HG02610 (cell line): ENCODE results near the gene CUBN.

Source experiments
- ATAC-seq: cut with Tn5 transposase; IDR thresholded peaks from one replicate; pipeline ENCODE4 v1.9.1; 2021; ENCODE audit warnings: mild to moderate bottlenecking, moderate library complexity; ENCODE audit not compliant: unreplicated experiment

CUBN gene

DNA sequence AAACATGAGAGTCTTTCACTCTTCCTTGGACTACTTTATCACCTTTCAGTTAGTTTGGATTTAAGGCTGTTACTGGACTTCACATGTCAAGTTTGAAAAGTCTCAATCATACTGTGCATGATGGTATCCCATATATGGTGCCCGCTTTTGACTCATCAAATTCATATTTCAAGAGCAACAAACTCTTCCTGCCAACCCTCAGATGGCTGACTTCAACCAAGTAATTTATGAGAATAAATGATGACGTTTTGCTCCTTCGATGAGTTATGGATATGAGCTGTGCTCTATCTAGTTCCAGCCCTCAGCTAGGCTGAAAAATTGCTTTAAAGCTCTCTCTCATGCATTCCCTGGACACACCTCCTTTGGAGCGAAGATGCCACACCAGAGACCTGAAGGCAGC lies 202.1 kb downstream of the CUBN start:
- no peak for ATAC-seq

DNA sequence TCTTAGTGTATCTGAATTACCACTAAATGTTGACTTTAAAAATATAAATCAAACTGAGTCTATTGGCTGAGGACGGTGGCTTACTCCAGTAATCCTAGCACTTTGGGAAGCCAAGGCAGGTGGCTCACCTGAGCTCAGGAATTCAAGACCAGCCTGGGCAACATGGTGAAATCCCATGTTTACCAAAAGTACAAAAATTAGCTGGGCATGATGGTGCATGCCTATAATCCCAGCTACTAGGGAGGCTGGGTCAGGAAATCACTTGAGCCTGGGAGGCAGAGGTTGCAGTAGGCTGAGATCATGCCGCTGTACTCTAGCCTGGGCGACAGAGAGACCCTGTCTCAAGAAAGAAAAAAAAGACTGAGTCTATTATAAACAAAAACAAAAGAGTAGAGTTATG lies 205.9 kb downstream of the CUBN start:
- no peak for ATAC-seq

DNA sequence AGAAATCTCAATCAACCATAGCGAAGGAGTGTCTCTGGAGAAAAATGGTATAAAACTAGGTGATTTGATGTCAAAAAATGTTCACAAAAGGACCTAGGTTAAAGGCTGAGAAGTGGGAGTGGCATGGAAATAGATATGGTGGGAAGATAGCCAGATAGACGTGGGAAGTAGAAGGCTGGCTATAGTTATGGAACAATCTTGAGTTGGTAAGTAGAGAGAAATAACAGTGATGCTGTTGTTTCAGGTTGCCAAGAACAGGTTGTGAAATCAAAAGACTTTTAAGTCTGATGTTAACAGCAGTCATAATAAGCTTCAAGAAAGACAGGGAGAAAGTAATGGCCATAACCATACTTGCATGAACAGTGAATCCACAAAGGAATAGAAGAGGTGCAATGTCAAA lies 206.3 kb downstream of the CUBN start:
- ATAC-seq: no peak

DNA sequence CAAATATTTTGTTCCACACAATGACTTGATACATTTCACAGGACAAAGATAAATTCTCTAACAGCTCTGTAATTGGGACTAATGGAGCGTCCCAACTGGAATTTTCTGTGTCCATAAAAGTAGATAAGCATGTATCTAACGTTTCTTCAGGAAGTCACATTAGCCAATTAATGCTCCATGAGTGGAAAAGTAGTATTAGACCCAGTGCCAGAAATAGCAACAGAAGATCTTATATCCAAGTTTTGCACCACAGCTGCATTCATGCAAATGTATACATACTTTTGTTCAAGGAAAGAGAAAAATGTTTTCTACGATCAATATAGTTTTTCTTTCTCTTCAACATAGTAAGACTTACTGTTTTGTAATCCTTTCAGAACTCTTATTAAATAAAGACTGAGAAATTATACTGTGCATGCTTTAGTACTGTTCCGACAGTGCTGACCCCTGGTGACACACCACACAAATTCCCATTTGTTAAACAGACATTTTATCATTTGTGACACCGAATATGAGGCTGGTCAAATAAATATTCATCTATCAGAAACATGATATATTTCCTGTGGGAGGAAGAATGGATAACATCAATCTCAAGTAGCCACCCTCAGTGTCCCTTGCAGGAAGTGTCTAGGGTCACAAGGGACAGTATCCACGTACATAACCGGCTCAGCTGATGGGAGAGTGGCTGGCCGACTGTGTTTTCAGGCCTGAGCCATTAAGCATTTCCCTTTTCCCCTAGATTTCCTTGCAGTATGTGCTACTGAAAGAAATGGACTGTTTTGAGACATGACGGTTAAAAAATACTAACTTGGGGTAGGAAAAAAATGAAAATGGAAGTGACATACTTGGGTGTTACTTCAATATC lies 210.3 kb downstream of the CUBN start:
- ATAC-seq: no peak

DNA sequence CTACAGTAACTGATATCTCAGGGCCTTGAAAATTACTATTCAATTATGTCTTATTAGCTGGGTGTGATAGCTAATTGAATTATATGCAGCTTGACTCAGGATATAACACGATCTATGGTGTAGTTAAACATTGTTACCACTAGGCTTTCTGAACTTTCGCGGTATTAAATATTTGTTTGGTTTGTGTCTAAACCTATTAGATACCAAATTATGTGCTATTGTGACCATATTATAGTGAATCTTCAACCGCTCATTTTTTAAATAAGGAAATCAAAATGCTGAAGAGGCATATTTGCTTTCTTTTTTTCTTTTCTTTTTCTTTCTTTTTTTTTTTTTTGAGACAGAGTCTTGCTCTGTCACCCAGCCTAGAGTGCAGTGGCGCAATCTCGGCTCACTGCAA lies 213.1 kb downstream of the CUBN start:
- ATAC-seq: no peak

DNA sequence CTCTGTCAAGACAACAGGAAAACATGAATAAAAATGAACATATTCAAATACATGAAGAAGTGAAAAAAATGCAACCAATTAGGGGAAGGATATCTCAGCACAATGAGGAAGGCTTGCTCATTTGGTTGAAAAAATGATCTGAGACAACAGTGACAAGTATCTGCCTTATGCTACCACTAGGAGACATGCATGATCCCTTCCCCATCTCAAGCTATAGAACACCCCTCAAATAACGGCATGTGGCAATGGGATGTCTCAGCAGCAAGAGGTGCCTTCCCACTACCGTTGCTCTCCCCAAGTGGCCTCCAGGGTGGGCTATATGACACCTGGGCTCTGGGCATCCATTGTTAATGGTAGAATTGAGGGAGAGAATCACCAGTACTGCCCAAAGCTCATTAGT lies 214.3 kb downstream of the CUBN start:
- ATAC-seq: no peak

DNA sequence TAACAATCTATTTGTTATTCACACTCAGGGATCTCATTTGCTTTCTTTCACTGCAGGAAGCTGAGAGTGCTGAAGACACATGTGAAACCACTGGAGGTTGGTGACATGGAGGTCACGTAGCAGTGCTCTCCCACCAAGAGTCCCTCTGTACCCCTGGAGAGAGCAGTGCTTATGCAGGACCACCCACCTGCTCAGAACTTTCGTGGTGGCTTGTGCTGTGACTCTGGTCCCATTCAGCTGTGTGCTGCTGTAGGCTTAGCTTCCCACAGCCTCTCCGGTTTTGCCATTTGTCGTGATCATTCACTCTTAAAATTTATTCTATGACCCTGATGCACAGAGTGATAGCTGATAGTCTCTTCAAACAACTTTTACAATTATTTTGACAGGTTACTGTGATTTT lies 216.3 kb downstream of the CUBN start:
- no peak for ATAC-seq

DNA sequence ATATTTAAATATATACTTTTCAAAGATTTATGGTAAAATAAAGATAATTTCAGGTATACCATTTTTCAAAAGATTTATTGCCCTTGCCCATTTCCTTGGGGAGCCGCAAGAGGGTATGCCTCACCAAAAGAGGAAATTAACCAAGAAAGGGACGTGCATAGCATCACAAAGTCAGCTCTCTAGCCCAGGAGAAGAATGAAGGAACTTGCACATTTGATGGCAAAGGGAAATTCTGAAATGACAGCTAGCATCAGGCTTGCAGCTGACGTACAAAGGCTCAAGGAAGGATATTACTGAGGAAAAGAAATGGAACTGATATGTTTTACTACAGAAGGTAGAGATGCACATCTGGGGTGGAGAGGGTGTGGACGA lies 218.8 kb downstream of the CUBN start:
- no peak for ATAC-seq

DNA sequence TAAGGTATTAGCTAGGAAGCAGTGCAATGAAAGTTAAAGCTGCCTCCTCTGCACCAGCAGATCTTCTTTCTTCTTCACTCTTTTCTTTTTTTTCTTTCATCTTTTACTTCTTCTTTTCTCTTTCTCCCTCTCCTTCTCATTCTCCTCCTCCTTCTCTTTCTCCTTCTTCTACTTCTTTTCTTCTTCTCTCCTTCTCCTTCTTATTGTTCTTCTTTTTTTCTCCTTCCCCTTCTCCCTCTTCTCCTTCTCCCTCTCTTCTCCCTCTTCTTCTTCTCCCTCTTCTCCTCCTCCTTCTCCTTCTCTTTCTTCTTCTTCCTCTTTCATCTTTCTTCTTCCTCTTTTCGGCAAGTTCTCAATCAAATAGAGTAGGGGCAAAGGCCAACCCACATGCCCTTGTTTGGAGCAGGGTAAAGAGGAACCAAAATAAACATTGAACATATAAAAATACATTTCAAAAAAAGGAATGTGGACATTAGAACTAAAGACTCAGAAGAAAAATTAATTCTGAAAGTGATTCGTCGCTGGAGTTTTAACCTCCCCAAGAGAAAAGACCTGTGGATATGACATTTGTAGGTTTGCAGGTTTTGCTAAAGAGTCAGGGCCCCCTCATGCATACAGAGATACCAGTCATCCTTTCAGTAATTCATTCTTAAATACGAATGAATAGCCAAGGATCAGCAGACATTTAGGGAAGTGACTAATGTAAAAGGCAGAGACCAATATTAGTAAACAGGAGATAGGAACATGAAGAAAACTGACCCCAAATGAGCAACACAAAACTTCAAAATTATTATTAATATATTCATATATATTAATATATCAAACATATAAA lies 219.4 kb downstream of the CUBN start:
- ATAC-seq: no peak

DNA sequence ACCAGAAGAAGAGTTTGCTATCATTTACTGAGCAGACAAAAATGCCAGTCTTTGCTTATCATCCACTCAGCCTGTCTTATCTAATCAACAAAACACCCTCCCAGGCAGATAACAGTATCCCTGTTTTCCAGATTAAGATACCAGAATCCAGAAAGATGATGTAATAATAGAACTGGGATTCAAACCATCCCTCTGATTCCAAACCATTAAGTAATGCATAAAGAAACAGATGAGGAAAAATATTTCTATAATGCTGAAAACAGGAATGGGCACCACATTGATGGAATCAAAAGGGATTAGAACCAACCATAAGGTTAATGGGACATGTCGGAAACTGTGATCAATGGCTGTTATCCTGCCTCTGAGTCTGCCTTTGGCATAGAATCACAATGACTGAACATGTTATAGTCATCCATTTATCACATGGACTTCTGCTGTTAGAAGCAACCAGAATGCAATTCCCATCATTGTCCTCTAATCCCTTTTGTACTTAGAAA lies 220.3 kb downstream of the CUBN start:
- no peak for ATAC-seq

DNA sequence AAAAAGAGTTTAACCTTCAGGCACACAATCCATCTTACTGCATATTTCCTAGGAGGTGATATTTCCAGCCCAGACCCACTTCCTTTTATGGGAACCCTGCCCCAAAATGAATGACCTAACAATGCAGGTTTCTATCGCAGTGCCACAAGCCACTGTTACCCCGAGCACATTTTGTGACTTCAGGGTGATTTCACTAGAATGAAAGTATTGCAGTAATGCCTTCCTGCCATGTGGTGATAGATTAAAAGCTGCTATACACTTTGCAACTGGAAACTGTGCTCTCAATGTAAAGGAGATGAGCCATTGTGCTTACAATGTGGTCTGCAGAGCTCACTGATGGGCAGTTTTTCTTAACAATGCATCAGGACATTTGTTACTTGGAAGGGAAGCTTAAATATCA lies 221.9 kb downstream of the CUBN start:
- no peak for ATAC-seq

DNA sequence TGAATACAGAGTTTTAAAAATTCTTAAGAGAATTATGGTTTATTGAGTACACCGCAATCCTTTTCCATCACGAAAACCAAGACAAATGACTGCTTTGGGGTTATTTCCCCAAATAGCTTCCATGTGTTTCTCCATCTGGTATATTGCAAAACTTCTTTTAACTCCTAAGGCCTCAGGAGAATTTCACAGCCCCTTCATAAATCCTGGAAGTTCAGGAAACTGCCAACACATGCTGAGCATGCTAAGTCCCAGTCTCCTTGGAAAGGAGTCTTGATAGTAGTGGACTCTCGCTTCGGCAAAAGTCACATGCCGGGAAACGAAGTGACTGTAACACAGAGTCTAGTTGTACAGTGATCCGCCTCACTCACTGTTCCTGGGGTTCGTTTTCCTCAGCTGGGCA lies 224.3 kb downstream of the CUBN start:
- ATAC-seq: no peak

DNA sequence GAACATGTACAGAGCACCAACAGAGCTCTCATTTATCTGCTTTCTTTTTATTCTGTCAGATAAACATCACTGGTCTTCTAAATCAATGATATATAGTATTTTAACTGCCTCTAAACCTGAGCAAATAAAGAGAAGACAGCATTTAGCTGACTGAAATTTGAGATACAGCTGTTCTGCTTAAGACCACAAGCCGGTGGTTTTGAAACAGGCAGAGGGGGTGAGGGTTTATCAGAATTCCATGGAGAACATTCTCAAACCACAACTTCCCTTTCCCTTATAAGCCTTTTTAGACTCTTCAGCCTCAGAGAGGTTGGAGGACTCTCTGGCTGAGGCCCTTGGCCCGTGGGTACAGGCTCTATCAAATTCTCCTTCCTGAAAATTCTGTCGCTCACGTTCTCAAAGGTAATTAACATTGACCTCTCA lies 225.0 kb downstream of the CUBN start:
- ATAC-seq: no peak

DNA sequence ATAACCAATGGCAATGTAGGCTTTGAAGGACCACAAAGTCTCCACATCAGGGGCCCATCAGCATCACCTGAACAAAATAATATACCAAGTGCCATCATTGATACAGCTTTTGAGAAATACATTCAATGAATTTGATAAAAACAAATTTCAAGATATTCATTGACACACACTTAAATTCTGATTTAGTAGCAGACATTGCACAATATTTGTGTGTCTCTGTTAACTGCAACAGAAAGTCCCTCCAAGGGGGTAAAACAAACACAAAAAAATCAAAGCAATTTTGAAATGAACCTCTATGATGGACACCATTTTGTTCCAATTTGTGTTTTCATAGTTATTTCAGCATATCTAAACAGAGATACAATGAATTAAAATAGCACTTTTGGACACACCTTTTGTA lies 225.6 kb downstream of the CUBN start:
- no peak for ATAC-seq

DNA sequence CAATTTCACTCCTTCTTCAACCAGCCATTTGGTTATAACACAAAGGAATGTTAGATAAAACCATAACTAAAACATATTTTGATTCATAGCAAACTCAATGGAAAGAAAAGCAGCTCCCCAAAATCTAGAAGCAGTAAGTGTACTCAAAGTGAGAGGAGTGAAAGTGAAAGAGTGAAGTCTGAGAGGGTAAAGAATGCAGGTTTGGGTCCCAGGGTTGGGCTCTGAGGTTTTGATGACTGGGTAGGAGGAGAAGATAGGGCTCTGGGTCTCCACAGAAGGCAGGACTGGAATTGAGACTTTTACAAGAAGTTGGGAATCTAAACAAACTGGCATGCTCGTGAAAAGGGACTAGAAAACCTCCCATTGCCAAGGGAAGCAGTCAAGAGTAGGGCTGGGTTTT lies 227.0 kb downstream of the CUBN start:
- no peak for ATAC-seq

DNA sequence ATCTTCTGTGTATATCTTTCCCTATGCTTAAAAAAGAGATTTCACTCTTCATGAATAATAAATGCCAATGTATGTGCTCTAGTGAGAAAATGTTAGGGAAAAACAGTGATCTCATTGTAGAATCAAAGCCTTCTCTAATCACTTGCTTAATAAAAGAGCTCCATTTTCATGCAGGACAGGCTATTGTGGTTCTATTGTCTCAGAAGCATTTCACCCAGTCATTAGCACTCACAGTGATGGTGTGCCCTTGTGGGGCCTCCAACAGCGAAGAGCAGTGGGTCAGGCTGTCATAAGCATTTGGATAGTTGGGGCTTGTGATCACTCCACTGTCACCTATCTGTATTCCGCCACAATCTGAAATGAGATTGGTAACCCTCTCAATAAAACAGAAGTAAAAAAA lies 228.5 kb downstream of the CUBN start:
- no peak for ATAC-seq

DNA sequence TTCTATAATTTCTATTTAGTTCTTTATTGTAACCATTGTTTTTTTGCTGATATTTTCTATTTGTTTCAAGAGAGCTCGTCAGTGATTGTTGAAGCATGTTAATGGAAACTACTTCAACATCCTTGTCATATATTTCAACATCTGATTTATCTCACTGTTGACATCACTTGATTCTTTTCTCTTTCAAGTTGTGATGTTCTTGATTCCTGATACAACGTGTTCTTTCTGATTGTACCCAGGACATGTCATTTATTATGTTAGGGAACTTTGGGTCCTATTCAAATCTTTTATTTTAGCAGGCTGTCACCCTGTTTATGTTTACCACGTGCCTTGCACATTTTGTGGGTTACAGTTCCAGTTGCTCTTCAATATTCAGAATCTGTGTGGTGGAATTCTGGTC lies 232.6 kb downstream of the CUBN start:
- no peak for ATAC-seq

DNA sequence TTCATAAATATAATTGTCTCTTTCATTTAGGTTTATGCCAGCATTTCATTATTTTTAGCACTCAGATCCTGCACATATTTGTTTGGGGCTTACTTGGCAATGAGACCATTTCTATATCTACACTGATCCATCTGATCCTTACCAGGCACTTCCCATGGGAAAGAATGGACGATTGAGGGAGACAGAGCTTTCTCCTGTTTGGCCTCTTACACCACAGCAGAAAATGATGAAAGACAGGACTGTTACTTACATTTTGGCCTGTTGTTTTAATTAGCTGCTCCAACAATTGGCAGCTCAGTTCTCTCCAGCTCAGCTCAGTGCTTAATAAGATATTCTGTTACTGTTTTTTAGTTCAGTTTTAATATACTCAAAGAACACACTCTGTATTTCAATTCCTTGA lies 234.8 kb downstream of the CUBN start:
- ATAC-seq: no peak

DNA sequence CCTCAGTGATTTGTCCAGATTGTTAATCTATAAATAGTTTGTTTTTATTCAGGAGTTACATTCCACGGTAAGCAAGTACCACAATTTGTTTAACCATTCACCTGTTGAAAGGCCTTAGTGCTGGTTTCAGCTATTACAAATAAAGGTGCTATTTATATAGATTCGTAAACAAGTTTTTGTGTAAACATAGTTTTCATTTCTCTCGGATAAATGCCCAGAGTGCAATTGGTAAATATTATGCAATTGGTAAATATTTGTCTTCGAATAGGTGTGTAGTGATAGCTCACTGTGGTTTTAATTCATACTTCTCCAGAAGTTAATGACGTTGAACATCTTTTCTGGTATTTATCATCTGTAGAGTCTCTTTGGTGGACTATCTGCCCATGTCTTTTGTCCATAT lies 235.9 kb downstream of the CUBN start:
- no peak for ATAC-seq

DNA sequence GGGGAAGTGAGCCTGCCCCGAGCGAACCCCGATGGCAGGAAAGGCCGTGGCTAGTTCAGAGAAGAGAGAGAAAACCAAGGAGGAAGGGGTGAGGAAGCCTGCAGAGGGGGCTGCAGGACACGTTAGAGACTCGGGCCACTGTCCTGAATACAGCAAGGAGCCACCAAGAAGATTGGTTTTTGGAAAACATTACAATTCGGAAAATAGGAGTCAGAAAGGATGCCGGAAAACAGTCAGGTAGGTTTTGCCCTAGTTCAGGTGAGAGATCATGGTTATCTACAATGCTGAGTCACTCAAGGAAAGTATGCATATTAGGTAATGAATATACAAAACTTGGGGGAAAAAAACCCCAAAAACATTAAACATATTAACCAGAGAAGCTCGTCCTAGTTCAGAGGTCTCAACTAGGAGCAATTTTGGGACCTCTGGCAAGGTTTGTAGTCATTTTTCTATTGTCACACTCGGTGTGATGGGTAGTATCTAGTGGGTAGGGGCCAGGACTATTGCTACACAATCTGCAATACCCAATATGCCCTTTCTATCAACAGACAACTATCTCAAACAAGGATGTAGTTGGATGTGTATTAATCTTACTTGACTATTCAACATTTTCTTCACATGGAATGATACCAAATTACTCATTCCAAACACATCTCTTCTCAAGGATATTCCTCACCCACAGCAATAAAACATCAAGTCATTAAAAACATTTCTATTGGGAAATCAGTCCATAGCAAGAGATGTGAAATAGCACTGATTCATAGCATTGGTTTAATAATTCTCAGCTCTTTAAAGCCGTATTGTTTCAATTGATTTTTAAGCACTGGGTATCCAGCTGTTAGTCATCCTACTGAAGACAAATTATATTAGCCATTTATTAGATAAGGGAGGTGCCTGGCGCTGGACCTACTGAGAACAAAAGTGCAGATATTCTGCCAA lies 238.0 kb downstream of the CUBN start:
- no peak for ATAC-seq

DNA sequence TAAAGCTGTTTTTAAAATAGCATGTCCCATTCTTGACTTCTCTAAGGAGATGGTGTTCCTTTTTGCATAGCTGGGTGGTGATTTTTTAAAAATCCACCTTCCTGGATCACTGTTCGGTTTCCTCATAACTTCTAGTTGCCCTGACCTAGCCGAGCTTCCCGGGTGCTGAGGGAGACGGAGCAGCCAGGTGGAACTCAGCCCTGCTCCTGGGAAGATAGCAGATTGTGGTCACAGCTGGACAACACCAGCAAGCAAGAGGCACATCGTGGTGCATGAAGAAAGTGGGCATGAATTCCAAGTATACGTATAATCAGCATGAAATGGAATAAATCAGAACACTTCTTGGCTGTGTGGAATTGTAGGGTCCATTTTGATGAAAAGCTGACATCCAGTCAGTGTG lies 238.9 kb downstream of the CUBN start:
- ATAC-seq: no peak
